Parathyroid adenoma (tissue), 2 donors: Measurements from ENCODE around the gene LSP1.

Experiments
- H2AFZ ChIP-seq: fragments of 300-600 bp; sonication (generic); one replicate; pipeline ENCODE4 v1.7.0; 2017; ENCODE audit warnings: antibody characterized with exemption, mild to moderate bottlenecking
- H3K27ac ChIP-seq: fragments of 300-600 bp; sonication (generic); one replicate; pipeline ENCODE4 v1.7.0; 2017
- H3K27me3 ChIP-seq: fragments of 300-600 bp; sonication (generic); one replicate; pipeline ENCODE4 v1.7.0; 2017; ENCODE audit warnings: low read length; ENCODE audit not compliant: control insufficient read depth, insufficient read depth
- H3K36me3 ChIP-seq: fragments of 300-600 bp; sonication (generic); one replicate; pipeline ENCODE4 v1.7.0; 2017; ENCODE audit warnings: low read length; ENCODE audit not compliant: control insufficient read depth, insufficient read depth
- H3K4me1 ChIP-seq: fragments of 300-600 bp; sonication (generic); one replicate; pipeline ENCODE4 v1.7.0; 2017; ENCODE audit warnings: control low read depth
- H3K4me2 ChIP-seq: fragments of 300-600 bp; sonication (generic); one replicate; pipeline ENCODE4 v1.7.0; 2017; ENCODE audit warnings: low read length
- H3K4me3 ChIP-seq: fragments of 300-600 bp; sonication (generic); one replicate; pipeline ENCODE4 v1.7.0; 2017; ENCODE audit warnings: low read depth, low read length
- H3K79me2 ChIP-seq: fragments of 300-600 bp; sonication (generic); one replicate; pipeline ENCODE4 v1.7.0; 2017; ENCODE audit warnings: control low read depth
- H3K9ac ChIP-seq: fragments of 300-600 bp; sonication (generic); one replicate; pipeline ENCODE4 v1.7.0; 2017; ENCODE audit warnings: mild to moderate bottlenecking
- H3K9me3 ChIP-seq: fragments of 300-600 bp; sonication (generic); one replicate; pipeline ENCODE4 v1.7.0; 2017; ENCODE audit warnings: low read length; ENCODE audit not compliant: control insufficient read depth
- CTCF ChIP-seq: fragments of 300-600 bp; sonication (generic); IDR thresholded peaks from one replicate; pipeline ENCODE4 v1.7.0; 2017; ENCODE audit warnings: antibody characterized with exemption, mild to moderate bottlenecking
- donor health status: primary hyperparathyroidism.

Gene LSP1

GRCh38 chr11:1830004-1830321 lies 22.9 kb upstream of the LSP1 start:
- Histone ChIP-seq H3K9me3 (no peaks in the 10 kb centered on the region), H3K4me1 (no peaks in the 10 kb centered on the region), H2AFZ (no peak overlapping the region), H3K36me3 (no peaks in the 10 kb centered on the region), H3K79me2 (no peaks in the 10 kb centered on the region), H3K27me3 (no peaks in the 10 kb centered on the region), H3K9ac (no peak overlapping the region), H3K4me3 (no peak overlapping the region), H3K27ac (no peak overlapping the region), H3K4me2 (no peak overlapping the region)
- no peak for TF ChIP-seq CTCF

- Histone ChIP-seq H3K9ac (no peak overlapping the region), H3K4me3 (no peak overlapping the region), H3K79me2 (no peaks in the 10 kb centered on the region), H3K36me3 (no peaks in the 10 kb centered on the region), H3K4me2 (no peak overlapping the region), H2AFZ (no peak overlapping the region), H3K9me3 (no peaks in the 10 kb centered on the region), H3K27ac (no peak overlapping the region), H3K4me1 (no peaks in the 10 kb centered on the region), H3K27me3 (no peaks in the 10 kb centered on the region)
- TF ChIP-seq CTCF = no peak
Observed at GRCh38 chr11:1830322-1831223, 22.3 kb upstream of the LSP1 start.

GRCh38 chr11:1831338-1832210 lies 21.3 kb upstream of the LSP1 start:
- H3K27me3 ChIP-seq = no peaks in the 10 kb centered on the region
- no peaks in the 10 kb centered on the region for H3K4me1 ChIP-seq
- no peaks in the 10 kb centered on the region for H3K79me2 ChIP-seq
- no peak overlapping the region for H3K27ac ChIP-seq
- no peak overlapping the region for H3K4me3 ChIP-seq
- H3K9ac ChIP-seq = no peak overlapping the region
- no peak overlapping the region for H3K4me2 ChIP-seq
- no peaks in the 10 kb centered on the region for H3K9me3 ChIP-seq
- no peaks in the 10 kb centered on the region for H3K36me3 ChIP-seq
- TF ChIP-seq CTCF = no peak
- no peak overlapping the region for H2AFZ ChIP-seq

- no peaks in the 10 kb centered on the region for H3K79me2 ChIP-seq
- no peaks in the 10 kb centered on the region for H3K36me3 ChIP-seq
- H3K4me2 ChIP-seq = peak overlapping the region; percentile 26
- TF ChIP-seq CTCF = peak; percentile 83
- no peaks in the 10 kb centered on the region for H3K4me1 ChIP-seq
- H3K27me3 ChIP-seq = no peaks in the 10 kb centered on the region
- no peak overlapping the region for H3K27ac ChIP-seq
- H3K9me3 ChIP-seq = no peaks in the 10 kb centered on the region
- H3K4me3 ChIP-seq = no peak overlapping the region
- H3K9ac ChIP-seq = no peak overlapping the region
- H2AFZ ChIP-seq = no peak overlapping the region
Observed at GRCh38 chr11:1832211-1832919, 20.5 kb upstream of the LSP1 start.
